A549 (cell line): ENCODE results near the gene C1orf141. TPM values are rescaled to one million over a fixed set of nuclear protein-coding genes. Genes with fewer than 3 reads are reported as not detected.

Experiments used
- ATAC-seq, 2 experiments: fragments of 200-7000 bp in 1 of 2; fragments of >200 bp in 1 of 2; cut with Nextera tagmentation in 1 of 2; cut with Tn5 transposase in 1 of 2; 3 replicates each; pipeline versions ENCODE4 v1.8.0 to v1.9.1; 2018 to 2020; ENCODE audit warnings: mild to moderate bottlenecking in 1 of 2, moderate library complexity in 1 of 2
- CTCF ChIA-PET: fragments of 300-600 bp; sonication (Branson Sonifier 250); formaldehyde crosslinking; extraction: SDS; loops from one replicate; lab custom pipeline; 2021; ENCODE audit warnings: antibody characterized with exemption, inconsistent platforms; lab: Yijun Ruan, JAX
- POLR2A ChIA-PET: fragments of 350-600 bp; formaldehyde crosslinking; extraction: SDS; loops from one replicate; lab custom pipeline; 2021; ENCODE audit warnings: antibody characterized with exemption, inconsistent platforms; lab: Yijun Ruan, JAX
- DNase-seq, 2 experiments: peaks; one replicate each; pipeline versions ENCODE4 v3.0.0 to v3.0.0-alpha.2; 2011 to 2016; ENCODE audit warnings: low read depth in 1 of 2, low spot score in 1 of 2
- FAIRE-seq: peaks from 2 replicates; lab custom pipeline; 2011; peaks lifted over from hg19 to GRCh38; lab: Jason Lieb, UNC
- H3K27ac ChIP-seq, 2 experiments: fragments of >200 bp; sonication (Bioruptor Twin); formaldehyde crosslinking; 3 replicates each; pipeline ENCODE4 v1.5.1; 2016 to 2017
- H3K4me1 ChIP-seq: fragments of >200 bp; sonication (Bioruptor Twin); formaldehyde crosslinking; 3 replicates; pipeline ENCODE4 v1.6.1; 2016
- H3K4me2 ChIP-seq: fragments of >200 bp; sonication (Bioruptor Twin); formaldehyde crosslinking; 3 replicates; pipeline ENCODE4 v1.6.1; 2016
- H3K4me3 ChIP-seq: fragments of >200 bp; sonication (Bioruptor Twin); formaldehyde crosslinking; 3 replicates; pipeline ENCODE4 v1.5.1; 2016
- H3K9me3 ChIP-seq: fragments of >200 bp; sonication (Bioruptor Twin); formaldehyde crosslinking; 3 replicates; pipeline ENCODE4 v1.6.1; 2016
- CBX8 ChIP-seq: fragments of 200-600 bp; sonication (generic); IDR thresholded peaks from 2 replicates; pipeline ENCODE4 v1.6.1; 2016
- CEBPB ChIP-seq, 2 experiments: fragments of >200 bp in 1 of 2; sonication (Bioruptor Twin) in 1 of 2; formaldehyde crosslinking in 1 of 2; IDR thresholded peaks; 2 replicates each; pipeline ENCODE4 v1.6.1; 2012 to 2016
- CTCF ChIP-seq: fragments of >200 bp; sonication (Bioruptor Twin); formaldehyde crosslinking; IDR thresholded peaks from 3 replicates; pipeline ENCODE4 v1.5.1; 2016
- E2F6 ChIP-seq: IDR thresholded peaks from 2 replicates; pipeline ENCODE4 v1.6.1; 2012; ENCODE audit warnings: low read depth, borderline replicate concordance
- ELK1 ChIP-seq: fragments of 150-350 bp; IDR thresholded peaks from 2 replicates; pipeline ENCODE4 v1.6.1; 2014; ENCODE audit warnings: low read depth, mild to moderate bottlenecking, low read length
- FOSL2 ChIP-seq, 2 experiments: fragments of 450-650 bp in 1 of 2; fragments of >200 bp in 1 of 2; sonication (Bioruptor Twin) in 1 of 2; formaldehyde crosslinking; IDR thresholded peaks; 2 replicates each; pipeline versions ENCODE4 v1.5.0 to v1.6.1; 2016 to 2020; ENCODE audit warnings: mild to moderate bottlenecking in 1 of 2, moderate library complexity in 1 of 2
- HDAC2 ChIP-seq: fragments of 200-600 bp; sonication (generic); IDR thresholded peaks from 2 replicates; pipeline ENCODE4 v1.6.1; 2016
- HOXA7 ChIP-seq: fragments of 250-450 bp; sonication (Bioruptor Pico); IDR thresholded peaks from 2 replicates; pipeline ENCODE4 v1.5.0; 2020; ENCODE audit warnings: mild to moderate bottlenecking, moderate library complexity
- HOXB13 ChIP-seq: fragments of 250-450 bp; sonication (Bioruptor Pico); IDR thresholded peaks from 2 replicates; pipeline ENCODE4 v1.5.0; 2020; ENCODE audit warnings: low read depth, mild to moderate bottlenecking, moderate library complexity
- JUN ChIP-seq, 2 experiments: fragments of >200 bp; sonication (Bioruptor Twin); formaldehyde crosslinking; IDR thresholded peaks; 2 replicates in 1 of 2; 3 replicates in 1 of 2; pipeline ENCODE4 v1.6.1; 2016 to 2017
- NR3C1 ChIP-seq: fragments of >200 bp; sonication (Bioruptor Twin); formaldehyde crosslinking; IDR thresholded peaks from 3 replicates; pipeline ENCODE4 v1.6.1; 2017
- RARB ChIP-seq: fragments of 250-450 bp; sonication (Bioruptor Pico); IDR thresholded peaks from 2 replicates; pipeline ENCODE4 v1.8.0; 2021; ENCODE audit warnings: mild to moderate bottlenecking, moderate library complexity
- RCOR1 ChIP-seq: fragments of 150-350 bp; IDR thresholded peaks from 2 replicates; pipeline ENCODE4 v1.6.1; 2014; ENCODE audit warnings: antibody characterized with exemption, low read length, low read depth
- RFX5 ChIP-seq: fragments of 450-650 bp; IDR thresholded peaks from 2 replicates; pipeline ENCODE4 v1.7.1; 2014; ENCODE audit warnings: antibody characterized with exemption, mild to moderate bottlenecking, moderate library complexity
- ZFP36 ChIP-seq: fragments of 450-650 bp; IDR thresholded peaks from 2 replicates; pipeline ENCODE4 v1.6.1; 2014; ENCODE audit warnings: borderline replicate concordance; ENCODE audit not compliant: partially characterized antibody
- ZSCAN20 ChIP-seq: fragments of 250-450 bp; sonication (Bioruptor Pico); IDR thresholded peaks from 2 replicates; pipeline ENCODE4 v1.8.0; 2022; ENCODE audit warnings: mild to moderate bottlenecking, moderate library complexity
- WGBS: methylation state at CpG from one replicate; pipeline ENCODE4 v1.1.6; 2017; ENCODE audit errors: missing lambda C conversion rate; 5-methylcytosine and 5-hydroxymethylcytosine counted together
- polyA plus RNA-seq, 4 experiments: library from polyadenylated mRNA; depleted of rRNA in 3 of 4; stranded (reverse); fragments of >200 nt; fragmentation: RNase III in 1 of 4; extraction: RNeasy Plus Mini Kit Qiagen cat#74134 plus additional on column Dnase treatment in 1 of 4; gene quantifications; 2 replicates in 3 of 4; 3 replicates in 1 of 4; pipeline ENCODE4 v1.2.3, GENCODE V29; 2011 to 2017
- TF ChIP-seq, protein P1 (sequence below): fragments of >200 bp; sonication (Bioruptor Twin); formaldehyde crosslinking; IDR thresholded peaks from 2 replicates; pipeline ENCODE4 v1.6.1; 2016
- TF ChIP-seq, protein P2 (sequence below): fragments of 450-650 bp; IDR thresholded peaks from 2 replicates; pipeline ENCODE4 v1.6.1; 2014; ENCODE audit warnings: antibody characterized with exemption
- TF ChIP-seq, protein P3 (sequence below): IDR thresholded peaks from 2 replicates; pipeline ENCODE4 v1.6.1; 2012

Gene C1orf141
- polyA plus RNA-seq, 2 of the 4 experiments (the other 2 are of a cell fraction): not detected

GRCh38 chr1:67058761-67059160, 76.0 kb downstream of the C1orf141 start:
- Histone ChIP-seq H3K27ac (no peak overlapping the region), H3K4me2 (no peak overlapping the region), H3K9me3 (no peaks in the 10 kb centered on the region), H3K4me3 (no peak overlapping the region), H3K4me1 (peaks cover 19% of the 10 kb centered on the region)
- ChIA-PET CTCF (interaction anchor here (1.0 to 1.5 kb wide), 2 partner anchors 16 to 154 kb away, joined by 3 read pairs; no protein-coding TSS in a partner anchor), POLR2A (no interaction called here)
- FAIRE-seq (no peak), DNase-seq (no peak), ATAC-seq (no peak)
- no peak for TF ChIP-seq HDAC2
- no peak for TF ChIP-seq NR3C1
- TF ChIP-seq CEBPB (IDR thresholded peaks at IDR 0.05): no peak
- TF ChIP-seq FOSL2 (IDR thresholded peaks at IDR 0.05): no peak
- no peak for TF ChIP-seq FOSL2 (CRISPR knock-in tag; IDR thresholded peaks at IDR 0.05)
- TF ChIP-seq CTCF: no peak
- no peak for TF ChIP-seq RARB
- no peak for TF ChIP-seq CBX8
- no peak for TF ChIP-seq ZSCAN20 (CRISPR knock-in tag)
- 33% methylated on average over 3 of the region's 3 CpGs for WGBS

DNA sequence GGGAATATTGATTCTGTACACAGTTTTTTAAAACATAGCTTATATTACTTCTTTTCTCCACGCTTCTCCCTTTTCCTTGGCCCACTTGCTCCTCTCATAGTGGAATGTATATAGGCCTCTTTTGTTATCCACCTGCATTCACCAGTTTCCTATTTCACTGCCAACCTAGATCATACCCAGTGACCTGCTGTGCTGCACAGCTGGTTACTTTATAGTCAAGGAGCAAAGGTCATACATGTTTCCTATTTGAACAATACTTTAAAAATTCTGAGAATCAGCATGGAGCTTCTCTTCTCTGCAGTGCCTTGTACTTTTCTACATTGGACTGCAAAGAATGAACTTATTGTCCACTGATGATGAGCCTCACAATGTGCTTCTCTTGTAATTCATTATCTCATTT, 76.5 kb downstream of the C1orf141 start:
- POLR2A ChIA-PET: no interaction called here
- H3K4me3 ChIP-seq: no peak overlapping the region
- no peak for TF ChIP-seq HOXA7 (CRISPR knock-in tag)
- TF ChIP-seq, protein P1, sequence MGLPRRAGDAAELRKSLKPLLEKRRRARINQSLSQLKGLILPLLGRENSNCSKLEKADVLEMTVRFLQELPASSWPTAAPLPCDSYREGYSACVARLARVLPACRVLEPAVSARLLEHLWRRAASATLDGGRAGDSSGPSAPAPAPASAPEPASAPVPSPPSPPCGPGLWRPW: no peak
- TF ChIP-seq ELK1: no peak
- TF ChIP-seq, protein P2, sequence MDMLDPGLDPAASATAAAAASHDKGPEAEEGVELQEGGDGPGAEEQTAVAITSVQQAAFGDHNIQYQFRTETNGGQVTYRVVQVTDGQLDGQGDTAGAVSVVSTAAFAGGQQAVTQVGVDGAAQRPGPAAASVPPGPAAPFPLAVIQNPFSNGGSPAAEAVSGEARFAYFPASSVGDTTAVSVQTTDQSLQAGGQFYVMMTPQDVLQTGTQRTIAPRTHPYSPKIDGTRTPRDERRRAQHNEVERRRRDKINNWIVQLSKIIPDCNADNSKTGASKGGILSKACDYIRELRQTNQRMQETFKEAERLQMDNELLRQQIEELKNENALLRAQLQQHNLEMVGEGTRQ: no peak
- TF ChIP-seq RCOR1: no peak
- TF ChIP-seq RFX5: no peak
- no peak for TF ChIP-seq JUN (IDR thresholded peaks at IDR 0.05)
- no peak for TF ChIP-seq E2F6
- TF ChIP-seq, protein P3, sequence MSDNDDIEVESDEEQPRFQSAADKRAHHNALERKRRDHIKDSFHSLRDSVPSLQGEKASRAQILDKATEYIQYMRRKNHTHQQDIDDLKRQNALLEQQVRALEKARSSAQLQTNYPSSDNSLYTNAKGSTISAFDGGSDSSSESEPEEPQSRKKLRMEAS: no peak
- no peak for TF ChIP-seq ZFP36
- TF ChIP-seq HOXB13 (CRISPR knock-in tag): no peak
- TF ChIP-seq, all 56 proteins: peak for 0
- CTCF ChIA-PET: interaction anchor here (1.0 to 1.5 kb wide), 2 partner anchors 16 to 154 kb away, joined by 3 read pairs; no protein-coding TSS in a partner anchor
- Histone ChIP-seq H3K4me1 (peaks cover 19% of the 10 kb centered on the region), H3K27ac (no peak overlapping the region), H3K4me2 (no peak overlapping the region), H3K9me3 (no peaks in the 10 kb centered on the region)
- ATAC-seq (no peak), FAIRE-seq (no peak), DNase-seq (no peak)
- 100% methylated on average over 1 of the region's 1 CpG for WGBS
